Measurements from ENCODE around the gene FAM174C. TPM values are rescaled to one million over a fixed set of nuclear protein-coding genes. Genes with fewer than 3 reads are reported as not detected.

Gene FAM174C
- total RNA-seq, 2 donors from 2014 or later = 28.9 to 29.8 TPM

GRCh38 chr19:1327125-1327524, 51.8 kb downstream of the FAM174C start:
- no peak for DNase-seq (ENCODE audit: low spot score)
- TF ChIP-seq, protein P1, sequence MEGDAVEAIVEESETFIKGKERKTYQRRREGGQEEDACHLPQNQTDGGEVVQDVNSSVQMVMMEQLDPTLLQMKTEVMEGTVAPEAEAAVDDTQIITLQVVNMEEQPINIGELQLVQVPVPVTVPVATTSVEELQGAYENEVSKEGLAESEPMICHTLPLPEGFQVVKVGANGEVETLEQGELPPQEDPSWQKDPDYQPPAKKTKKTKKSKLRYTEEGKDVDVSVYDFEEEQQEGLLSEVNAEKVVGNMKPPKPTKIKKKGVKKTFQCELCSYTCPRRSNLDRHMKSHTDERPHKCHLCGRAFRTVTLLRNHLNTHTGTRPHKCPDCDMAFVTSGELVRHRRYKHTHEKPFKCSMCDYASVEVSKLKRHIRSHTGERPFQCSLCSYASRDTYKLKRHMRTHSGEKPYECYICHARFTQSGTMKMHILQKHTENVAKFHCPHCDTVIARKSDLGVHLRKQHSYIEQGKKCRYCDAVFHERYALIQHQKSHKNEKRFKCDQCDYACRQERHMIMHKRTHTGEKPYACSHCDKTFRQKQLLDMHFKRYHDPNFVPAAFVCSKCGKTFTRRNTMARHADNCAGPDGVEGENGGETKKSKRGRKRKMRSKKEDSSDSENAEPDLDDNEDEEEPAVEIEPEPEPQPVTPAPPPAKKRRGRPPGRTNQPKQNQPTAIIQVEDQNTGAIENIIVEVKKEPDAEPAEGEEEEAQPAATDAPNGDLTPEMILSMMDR (IDR thresholded peaks at IDR 0.05) = no peak
- H3K27ac ChIP-seq = no peak overlapping the region
- no peaks in the 10 kb centered on the region for H3K27me3 ChIP-seq
- H3K36me3 ChIP-seq = no peaks in the 10 kb centered on the region
- peaks cover 0 to 12% of the 10 kb centered on the region in 2 donors for H3K4me1 ChIP-seq
- H3K4me3 ChIP-seq = no peak overlapping the region
- H3K9me3 ChIP-seq = no peaks in the 10 kb centered on the region

Other genes starting within 250 kb of the FAM174C start
- gene CNN2, start 248.9 kb upstream of the FAM174C start, total RNA-seq = 10 to 100 TPM; 47.8 to 48.5 TPM
- gene ABCA7, start 235.4 kb upstream of the FAM174C start, total RNA-seq = 1 to 10 TPM; 4.8 to 5.9 TPM
- gene ARHGAP45, start 208.4 kb upstream of the FAM174C start, total RNA-seq = 10 to 100 TPM in 1 of 2 donors, 1 to 10 TPM in 1; 5.2 to 12.8 TPM
- 100 to 1,000 TPM; 149 to 252 TPM for gene POLR2E, start 180.2 kb upstream of the FAM174C start, total RNA-seq
- 100 to 1,000 TPM; 404 to 529 TPM for gene GPX4, start 171.5 kb upstream of the FAM174C start, total RNA-seq
- gene SBNO2, start 101.3 kb upstream of the FAM174C start, total RNA-seq = 10 to 100 TPM; 14.7 to 17.7 TPM
- 10 to 100 TPM; 62.0 to 64.7 TPM for gene STK11, start 69.8 kb upstream of the FAM174C start, total RNA-seq
- 1 to 10 TPM; 2.4 to 2.6 TPM for gene CBARP, start 37.5 kb upstream of the FAM174C start, total RNA-seq
- gene ATP5F1D, start 33.8 kb upstream of the FAM174C start, total RNA-seq = 100 to 1,000 TPM; 193 to 269 TPM
- 10 to 100 TPM; 42.1 to 42.2 TPM for gene MIDN, start 26.9 kb upstream of the FAM174C start, total RNA-seq
- gene CIRBP, start 6.2 kb upstream of the FAM174C start, total RNA-seq = 100 to 1,000 TPM; 288 to 385 TPM
- not detected for gene EFNA2, start 10.3 kb downstream of the FAM174C start, total RNA-seq
- 100 to 1,000 TPM; 234 to 326 TPM for gene NDUFS7, start 108.4 kb downstream of the FAM174C start, total RNA-seq
- gene GAMT, start 126.0 kb downstream of the FAM174C start, total RNA-seq = 10 to 100 TPM; 45.8 to 92.5 TPM
- gene DAZAP1, start 132.1 kb downstream of the FAM174C start, total RNA-seq = 10 to 100 TPM; 32.6 to 47.5 TPM
- gene RPS15, start 162.9 kb downstream of the FAM174C start, total RNA-seq = 1,000 to 10,000 TPM; 1,712 to 2,156 TPM
- under 1 TPM; 0.04 to 0.35 TPM for gene APC2, start 174.6 kb downstream of the FAM174C start, total RNA-seq
- gene C19orf25, start 203.7 kb downstream of the FAM174C start, total RNA-seq = 10 to 100 TPM; 19.1 to 22.3 TPM
- gene PCSK4, start 214.8 kb downstream of the FAM174C start, total RNA-seq = 1 to 10 TPM; 1.0 to 4.4 TPM
- 1 to 10 TPM; 1.3 to 2.3 TPM for gene REEP6, start 215.7 kb downstream of the FAM174C start, total RNA-seq
- gene ADAMTSL5, start 237.5 kb downstream of the FAM174C start, total RNA-seq = 10 to 100 TPM; 14.5 to 27.2 TPM
- not detected for gene PLK5, start 248.5 kb downstream of the FAM174C start, total RNA-seq

Data from right atrium auricular region (tissue), 2 donors.